NB4 (cell line): Measurements from ENCODE around the gene GATA3.

Experiments
- DNase-seq: peaks from one replicate; pipeline ENCODE4 v3.0.0; 2010; ENCODE audit warnings: low read depth
- H3K4me3 ChIP-seq: one replicate; pipeline ENCODE4 v1.5.1; 2011; ENCODE audit warnings: mild to moderate bottlenecking, low read depth, low read length, moderate library complexity
- CTCF ChIP-seq: IDR thresholded peaks from one replicate; pipeline ENCODE4 v1.5.1; 2012; ENCODE audit warnings: low read depth, low read length
- MAX ChIP-seq: IDR thresholded peaks from 2 replicates; pipeline ENCODE4 v1.6.1; 2011; ENCODE audit warnings: low read depth, low read length
- MYC ChIP-seq: IDR thresholded peaks from 2 replicates; pipeline ENCODE4 v1.6.1; 2011; ENCODE audit warnings: low read depth, low read length
- POLR2A ChIP-seq: IDR thresholded peaks from 2 replicates; pipeline ENCODE4 v1.6.1; 2011; ENCODE audit warnings: mild to moderate bottlenecking; ENCODE audit not compliant: insufficient read length; ENCODE audit errors: extremely low read depth

The GATA3 gene

GRCh38 chr10:8033812-8034465, 20.5 kb upstream of the GATA3 start:
- DNase-seq: no peak
- no peak overlapping the region for H3K4me3 ChIP-seq
- TF ChIP-seq CTCF (no peak), POLR2A (no peak), MYC (no peak), MAX (no peak)

- H3K4me3 ChIP-seq: no peak overlapping the region
- TF ChIP-seq POLR2A (no peak), MYC (no peak), CTCF (no peak), MAX (no peak)
- no peak for DNase-seq
Measured at GRCh38 chr10:8034466-8035005, 20.0 kb upstream of the GATA3 start.

GRCh38 chr10:8035006-8035640, 19.4 kb upstream of the GATA3 start:
- no peak overlapping the region for H3K4me3 ChIP-seq
- no peak for DNase-seq
- TF ChIP-seq MAX: no peak
- TF ChIP-seq CTCF: no peak
- TF ChIP-seq POLR2A: no peak
- TF ChIP-seq MYC: no peak

- no peak for TF ChIP-seq POLR2A
- no peak for TF ChIP-seq CTCF
- TF ChIP-seq MYC: no peak
- no peak for TF ChIP-seq MAX
- no peak overlapping the region for H3K4me3 ChIP-seq
- DNase-seq: no peak
Measured at GRCh38 chr10:8035641-8036470, 18.6 kb upstream of the GATA3 start.

- no peak for DNase-seq
- TF ChIP-seq MAX (no peak), POLR2A (no peak), CTCF (no peak), MYC (no peak)
- no peak overlapping the region for H3K4me3 ChIP-seq
Measured at GRCh38 chr10:8036506-8037198, 17.8 kb upstream of the GATA3 start.
